ENCODE results near the gene LORICRIN. TPM values are rescaled to one million over a fixed set of nuclear protein-coding genes. Genes with fewer than 3 reads are reported as not detected.
A peak's percentile ranks its signal among the peaks of the same experiment; 100 is the strongest.
"Not testable (repeated sequence)": the region's sequence is repeated elsewhere in the genome, so short reads cannot be mapped to it uniquely, and the experiment has no call there.

LORICRIN gene
- total RNA-seq, 1 experiment from 2014 or later, result not detected

GRCh38 chr1:153223040-153223891 is 36.2 kb upstream of the LORICRIN start:
- in situ Hi-C loops (cut with HindIII; ENCODE audit: low pct_unique_long_range_greater_than_20kb, low sequenced_read_pairs); H3K9me3 ChIP-seq (ENCODE audit: control insufficient read depth, insufficient read depth, low read depth, low read length); H3K27me3 ChIP-seq (ENCODE audit: control insufficient read depth, insufficient read depth, low read length); BruUV-seq (replicated peaks); H3K27ac ChIP-seq (ENCODE audit: low read length); H3K4me3 ChIP-seq (ENCODE audit: low read depth in 2 of 2, low read length in 2 of 2); POLR2A ChIA-PET; H3K36me3 ChIP-seq (ENCODE audit: control insufficient read depth, insufficient read depth, low read length); H3K4me1 ChIP-seq (ENCODE audit: control insufficient read depth, insufficient read depth, low read length): not testable (repeated sequence)
- intact Hi-C loops (cut with micrococcal nuclease; ENCODE audit: unreplicated experiment), result loop anchor here (1.0 to 10.0 kb wide), 2 partner anchors 352 to 568 kb away; no protein-coding TSS in a partner anchor
- ATAC-seq, result peak; percentile 97
- peak; percentile 89 for TF ChIP-seq CTCF (IDR thresholded peaks at IDR 0.05)
- DNase-seq (ENCODE audit: low read depth, low spot score), result peak; percentile 13
- CTCF ChIA-PET, result interaction anchor here (1.0 kb wide), 1 partner anchor 14 kb away, joined by 3 read pairs; no protein-coding TSS in a partner anchor

- no TSS peak for BruUV-seq (replicated peaks)
These were observed 31.7 kb upstream of the LORICRIN start for GRCh38 chr1:153227810-153228209.

More at GRCh38 chr1:153227810-153228209, 31.7 kb upstream of the LORICRIN start:
- no peak overlapping the region for H3K4me3 ChIP-seq (ENCODE audit: low read depth in 2 of 2, low read length in 2 of 2)
- in situ Hi-C loops (cut with HindIII; ENCODE audit: low pct_unique_long_range_greater_than_20kb, low sequenced_read_pairs), result no loop called here
- ATAC-seq, result no peak
- H3K27ac ChIP-seq (ENCODE audit: low read length), result no peak overlapping the region
- H3K9me3 ChIP-seq (ENCODE audit: control insufficient read depth, insufficient read depth, low read depth, low read length), result no peaks in the 10 kb centered on the region
- no peaks in the 10 kb centered on the region; the same call in 1 of the 2 replicates for H3K4me1 ChIP-seq (ENCODE audit: control insufficient read depth, insufficient read depth, low read length)
- POLR2A ChIA-PET, result no interaction called here
- TF ChIP-seq SIN3A (IDR thresholded peaks at IDR 0.05; ENCODE audit: borderline replicate concordance, insufficient read depth, low read depth, low read length), result no peak
- TF ChIP-seq CTCF (IDR thresholded peaks at IDR 0.05), result no peak
- no peak for TF ChIP-seq TCF7L2 (IDR thresholded peaks at IDR 0.05; ENCODE audit: low read depth, low read length)
- TF ChIP-seq POLR2AphosphoS5 (IDR thresholded peaks at IDR 0.05; ENCODE audit: low read depth, low read length), result no peak
- no peak for TF ChIP-seq REST (IDR thresholded peaks at IDR 0.05; ENCODE audit: insufficient read depth in 1 of 2, low read depth in 2 of 2, low read length in 1 of 2)
- no peak for DNase-seq (ENCODE audit: low read depth, low spot score)
- intact Hi-C loops (cut with micrococcal nuclease; ENCODE audit: unreplicated experiment), result loop anchor here (10.0 kb wide), 1 partner anchor 573 kb away; no protein-coding TSS in a partner anchor
- peaks cover 5% of the 10 kb centered on the region; the same call in 1 of the 2 replicates for H3K27me3 ChIP-seq (ENCODE audit: control insufficient read depth, insufficient read depth, low read length)
- H3K36me3 ChIP-seq (ENCODE audit: control insufficient read depth, insufficient read depth, low read length), result no peaks in the 10 kb centered on the region
- CTCF ChIA-PET, result no interaction called here

Data from Panc1 (cell line).